K562 (cell line): ENCODE measurements around the gene GADD45GIP1. TPM values are rescaled to one million over a fixed set of nuclear protein-coding genes. Genes with fewer than 3 reads are reported as not detected.
A peak's percentile ranks its signal among the peaks of the same experiment; 100 is the strongest.

Experiments used
- OTX1 ChIP-seq: fragments of 450-650 bp; formaldehyde crosslinking; IDR thresholded peaks from 2 replicates; pipeline ENCODE4 v1.4.0; 2022; ENCODE audit warnings: mild to moderate bottlenecking
- POLR2H ChIP-seq: IDR thresholded peaks from 2 replicates; pipeline ENCODE4 v1.6.1; 2016; ENCODE audit warnings: missing genetic modification characterization, low read depth, mild to moderate bottlenecking, control low read depth, missing compliant biosample characterization, moderate library complexity
- RBM39 ChIP-seq: fragments of 200-400 bp; formaldehyde crosslinking; optimal IDR thresholded peaks from 2 replicates; pipeline ENCODE3; 2018; ENCODE audit warnings: low read depth, low read length
- REST ChIP-seq, 2 experiments: fragments of 450-650 bp; formaldehyde crosslinking in 1 of 2; IDR thresholded peaks; 2 replicates each; pipeline versions ENCODE4 v1.4.0 to v1.6.1; 2014 to 2020; ENCODE audit warnings: mild to moderate bottlenecking in 2 of 2, borderline replicate concordance in 1 of 2, low read depth in 1 of 2
- SIN3B ChIP-seq: fragments of 450-650 bp; IDR thresholded peaks from 2 replicates; pipeline ENCODE4 v1.6.1; 2017; ENCODE audit warnings: low read depth, mild to moderate bottlenecking, moderate library complexity
- SNRNP70 ChIP-seq: fragments of 200-400 bp; formaldehyde crosslinking; optimal IDR thresholded peaks from 2 replicates; pipeline ENCODE3; 2017; ENCODE audit warnings: low read depth, low read length
- TFE3 ChIP-seq: fragments of 450-650 bp; formaldehyde crosslinking; IDR thresholded peaks from 2 replicates; pipeline ENCODE4 v1.4.0; 2020; ENCODE audit warnings: mild to moderate bottlenecking, mixed read lengths
- THAP12 ChIP-seq: fragments of 250-450 bp; sonication (Bioruptor Pico); IDR thresholded peaks from 2 replicates; pipeline ENCODE4 v1.9.0; 2021; ENCODE audit warnings: mild to moderate bottlenecking, inconsistent platforms
- USF2 ChIP-seq: sonication (generic); formaldehyde crosslinking; IDR thresholded peaks from 2 replicates; pipeline ENCODE4 v1.5.0; 2020; ENCODE audit warnings: missing genetic modification reagents
- ZNF449 ChIP-seq: fragments of 250-450 bp; sonication (Bioruptor Pico); IDR thresholded peaks from 2 replicates; pipeline ENCODE4 v1.8.0; 2022; ENCODE audit warnings: moderate library complexity, mild to moderate bottlenecking, inconsistent platforms
- polyA plus RNA-seq, 8 experiments: library from polyadenylated mRNA; depleted of rRNA in 4 of 8; stranded (reverse) in 5 of 8; unstranded in 3 of 8; fragments of >200 nt; fragmentation: Nextera tagmentation in 2 of 8; fragmentation: Illumina TruSeq in 1 of 8; extraction: Ambion mirVana in 2 of 8; extraction: Trizol in 1 of 8; gene quantifications; 2 replicates each; pipeline versions ENCODE4 v1.2.1 to v1.2.3, GENCODE V29; 2011 to 2014; ENCODE audit warnings: inconsistent platforms in 1 of 8, missing spikeins in 1 of 8
- total RNA-seq, 7 experiments: library from RNA; depleted of rRNA in 6 of 7; stranded (reverse); fragments of >200 nt in 6 of 7; fragmentation: Illumina TruSeq in 2 of 7; extraction: Trizol in 2 of 7; gene quantifications; 2 replicates each; pipeline versions ENCODE4 v1.2.1 to v1.2.3, GENCODE V29; 2011 to 2021; ENCODE audit warnings: low replicate concordance in 1 of 7

GADD45GIP1 gene
- total and polyA plus RNA-seq, 9 of the 15 experiments (the other 6 are each of a cell fraction or from before 2014, with no cell fraction given): 5.1 to 161 (median 29.2) TPM

- TF ChIP-seq USF2 (CRISPR knock-in tag): peak; percentile 98
- no peak for TF ChIP-seq ZNF449 (CRISPR knock-in tag)
- TF ChIP-seq SIN3B: peak; percentile 83
- TF ChIP-seq REST (IDR thresholded peaks at IDR 0.05; ENCODE audit: borderline replicate concordance): peak; percentile 94
- TF ChIP-seq REST (CRISPR knock-in tag; IDR thresholded peaks at IDR 0.05; ENCODE audit: low read depth): peak; percentile 73; the same call in 1 of the 2 replicates
- TF ChIP-seq OTX1: peak; percentile 85
- TF ChIP-seq RBM39: no peak
- peak; percentile 95 for TF ChIP-seq THAP12 (CRISPR knock-in tag)
- TF ChIP-seq SNRNP70: no peak
- peak; percentile 82 for TF ChIP-seq POLR2H (tag)
- TF ChIP-seq TFE3 (CRISPR knock-in tag): peak; percentile 98
These were observed 11.4 kb downstream of the GADD45GIP1 start, which contains the start of gene RAD23A (continued) for GRCh38 chr19:12945479-12946091.
